Gastrocnemius medialis (tissue), 4 donors: Measurements from ENCODE around the gene MAGI1. TPM values are rescaled to one million over a fixed set of nuclear protein-coding genes. Genes with fewer than 3 reads are reported as not detected.

Source experiments
- ATAC-seq, 2 donors: fragments of 150-250 bp; one replicate each; pipeline ENCODE4 v1.9.1; 2016
- DNase-seq, 2 donors: peaks; one replicate each; pipeline ENCODE4 v3.0.0-alpha.2; 2019
- H3K27ac ChIP-seq, 4 donors: fragments of 200-600 bp; sonication (generic); 1 replicate in 1 of 4; 2 replicates in 3 of 4; pipeline ENCODE4 v1.5.1; 2016 to 2018; ENCODE audit warnings: mild to moderate bottlenecking in 2 of 4, moderate library complexity in 1 of 4
- H3K27me3 ChIP-seq, 3 donors: fragments of 200-600 bp; sonication (generic) in 2 of 3; 1 replicate in 1 of 3; 2 replicates in 2 of 3; pipeline versions ENCODE4 v1.5.1 to v1.6.0; 2016 to 2019; ENCODE audit warnings: mild to moderate bottlenecking in 1 of 3, moderate library complexity in 1 of 3
- H3K36me3 ChIP-seq, 2 donors: fragments of 200-600 bp; sonication (generic) in 1 of 2; one replicate each; pipeline ENCODE4 v1.5.1; 2017 to 2018
- H3K4me1 ChIP-seq, 2 donors: fragments of 200-600 bp; sonication (generic) in 1 of 2; one replicate each; pipeline ENCODE4 v1.5.1; 2016 to 2017; ENCODE audit warnings: mild to moderate bottlenecking in 2 of 2
- H3K4me3 ChIP-seq, 4 donors: fragments of 200-600 bp; sonication (generic) in 3 of 4; 1 replicate in 1 of 4; 2 replicates in 3 of 4; pipeline ENCODE4 v1.5.1; 2016 to 2019; ENCODE audit warnings: mild to moderate bottlenecking in 2 of 4
- H3K9me3 ChIP-seq, 3 donors: fragments of 200-600 bp; sonication (generic) in 2 of 3; 1 replicate in 1 of 3; 2 replicates in 2 of 3; pipeline ENCODE4 v1.5.1; 2016 to 2019
- POLR2A ChIP-seq, 2 donors: fragments of 450-650 bp; IDR thresholded peaks; one replicate each; pipeline ENCODE4 v1.6.1; 2017; ENCODE audit warnings: antibody characterized with exemption in 2 of 2, mild to moderate bottlenecking in 2 of 2, moderate library complexity in 2 of 2
- in situ Hi-C, 4 donors: fragments of 200-750 bp; cut with MboI; loops; one replicate each; pipeline versions ENCODE4 v1.15.0 to v1.8.0; 2017; ENCODE audit warnings: low sequenced_read_pairs in 4 of 4
- intact Hi-C: fragments of 100-400 bp; cut with DNase I; formaldehyde crosslinking; loops from one replicate; pipeline ENCODE4 v1.15.1; 2023; ENCODE audit warnings: low total_unique reads
- total RNA-seq, 4 donors: library from RNA; depleted of rRNA; stranded (reverse); fragments of >200 nt; gene quantifications; one replicate each; pipeline versions ENCODE4 v1.1.0 to v1.2.3, GENCODE V29; 2016
- TF ChIP-seq, protein P1 (sequence below), 5 experiments: fragments of 450-650 bp in 3 of 5; fragments of 200-600 bp in 2 of 5; sonication (generic) in 2 of 5; IDR thresholded peaks in 4 of 5; conservative IDR thresholded peaks in 1 of 5; 1 replicate in 4 of 5; 2 replicates in 1 of 5; pipeline ENCODE4 v1.5.1; 2016 to 2019; ENCODE audit warnings: antibody characterized with exemption in 5 of 5, mild to moderate bottlenecking in 3 of 5, moderate library complexity in 3 of 5

The MAGI1 gene
- total RNA-seq, 4 donors from 2014 or later: 2.6 to 7.5 (median 3.9) TPM

DNA sequence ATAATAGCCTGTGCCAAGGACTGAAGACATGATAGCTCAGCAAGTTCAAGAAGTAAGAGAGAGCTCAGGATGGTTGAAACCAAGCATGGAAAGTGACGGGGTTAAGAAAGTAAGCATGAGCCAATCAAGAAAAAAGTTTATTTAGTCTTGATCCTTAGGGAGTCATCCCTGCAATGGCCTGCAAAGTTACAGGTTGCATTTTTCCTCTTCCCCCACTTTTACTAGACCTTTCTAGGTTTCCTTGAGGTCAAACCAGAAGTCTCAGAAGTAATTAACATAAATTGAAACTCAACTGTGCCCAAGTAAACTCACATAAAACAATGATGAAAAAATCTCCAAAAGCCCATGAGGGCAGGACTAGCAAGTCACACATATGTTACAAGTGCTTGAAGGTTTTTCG, 250.9 kb downstream of the MAGI1 start:
- Histone ChIP-seq H3K27ac (no peak overlapping the region), H3K4me3 (no peak overlapping the region), H3K27me3 (no peaks in the 10 kb centered on the region), H3K36me3 (no peaks in the 10 kb centered on the region), H3K4me1 (peaks cover 0 to 4% of the 10 kb centered on the region in 2 donors), H3K9me3 (no peaks in the 10 kb centered on the region)
- in situ Hi-C loops: loop anchor here in 2 of 4 donors (10.0 kb wide), 2 partner anchors 347 to 357 kb away; no protein-coding TSS in a partner anchor
- intact Hi-C loops: loop anchor here (5.0 kb wide), 2 partner anchors 124 to 249 kb away; partner anchors contain the start of gene MAGI1
- ATAC-seq (no peak), DNase-seq (no peak)
- TF ChIP-seq, protein P1, sequence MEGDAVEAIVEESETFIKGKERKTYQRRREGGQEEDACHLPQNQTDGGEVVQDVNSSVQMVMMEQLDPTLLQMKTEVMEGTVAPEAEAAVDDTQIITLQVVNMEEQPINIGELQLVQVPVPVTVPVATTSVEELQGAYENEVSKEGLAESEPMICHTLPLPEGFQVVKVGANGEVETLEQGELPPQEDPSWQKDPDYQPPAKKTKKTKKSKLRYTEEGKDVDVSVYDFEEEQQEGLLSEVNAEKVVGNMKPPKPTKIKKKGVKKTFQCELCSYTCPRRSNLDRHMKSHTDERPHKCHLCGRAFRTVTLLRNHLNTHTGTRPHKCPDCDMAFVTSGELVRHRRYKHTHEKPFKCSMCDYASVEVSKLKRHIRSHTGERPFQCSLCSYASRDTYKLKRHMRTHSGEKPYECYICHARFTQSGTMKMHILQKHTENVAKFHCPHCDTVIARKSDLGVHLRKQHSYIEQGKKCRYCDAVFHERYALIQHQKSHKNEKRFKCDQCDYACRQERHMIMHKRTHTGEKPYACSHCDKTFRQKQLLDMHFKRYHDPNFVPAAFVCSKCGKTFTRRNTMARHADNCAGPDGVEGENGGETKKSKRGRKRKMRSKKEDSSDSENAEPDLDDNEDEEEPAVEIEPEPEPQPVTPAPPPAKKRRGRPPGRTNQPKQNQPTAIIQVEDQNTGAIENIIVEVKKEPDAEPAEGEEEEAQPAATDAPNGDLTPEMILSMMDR (IDR thresholded peaks at IDR 0.05 in 4 of 5, conservative IDR thresholded peaks at IDR 0.05 in 1 of 5): no peak
- TF ChIP-seq POLR2A (IDR thresholded peaks at IDR 0.05): no peak

DNA sequence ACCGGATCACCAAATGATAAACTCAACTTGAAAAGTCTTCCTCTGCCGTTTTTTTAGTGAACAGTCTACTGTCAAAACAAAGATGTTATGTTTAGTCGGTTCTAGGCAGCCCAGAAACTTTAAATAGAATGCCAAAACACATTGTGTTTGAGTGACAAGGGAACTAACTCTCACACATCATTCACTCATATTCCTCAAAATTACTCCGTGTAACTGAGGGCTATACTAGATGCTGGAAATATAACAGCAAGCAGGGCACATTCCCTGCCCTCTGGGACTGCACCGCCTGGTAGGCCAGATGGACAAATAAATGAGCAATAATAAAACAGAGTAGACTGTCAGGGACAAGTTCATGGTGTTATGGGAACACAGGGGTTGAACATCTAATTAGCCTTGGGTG, 251.4 kb downstream of the MAGI1 start:
- H3K27ac ChIP-seq: no peak overlapping the region
- no peak overlapping the region for H3K4me3 ChIP-seq
- H3K4me1 ChIP-seq: peaks cover 0 to 4% of the 10 kb centered on the region in 2 donors
- H3K9me3 ChIP-seq: no peaks in the 10 kb centered on the region
- ATAC-seq: no peak
- DNase-seq: no peak
- H3K36me3 ChIP-seq: no peaks in the 10 kb centered on the region
- TF ChIP-seq, protein P1 (IDR thresholded peaks at IDR 0.05 in 4 of 5, conservative IDR thresholded peaks at IDR 0.05 in 1 of 5): no peak
- no peak for TF ChIP-seq POLR2A (IDR thresholded peaks at IDR 0.05)
- in situ Hi-C loops (loop anchor here in 2 of 4 donors (10.0 kb wide), 2 partner anchors 347 to 357 kb away; no protein-coding TSS in a partner anchor), intact Hi-C loops (loop anchor here (5.0 kb wide), 2 partner anchors 125 to 250 kb away; partner anchors contain the start of gene MAGI1)
- H3K27me3 ChIP-seq: no peaks in the 10 kb centered on the region

DNA sequence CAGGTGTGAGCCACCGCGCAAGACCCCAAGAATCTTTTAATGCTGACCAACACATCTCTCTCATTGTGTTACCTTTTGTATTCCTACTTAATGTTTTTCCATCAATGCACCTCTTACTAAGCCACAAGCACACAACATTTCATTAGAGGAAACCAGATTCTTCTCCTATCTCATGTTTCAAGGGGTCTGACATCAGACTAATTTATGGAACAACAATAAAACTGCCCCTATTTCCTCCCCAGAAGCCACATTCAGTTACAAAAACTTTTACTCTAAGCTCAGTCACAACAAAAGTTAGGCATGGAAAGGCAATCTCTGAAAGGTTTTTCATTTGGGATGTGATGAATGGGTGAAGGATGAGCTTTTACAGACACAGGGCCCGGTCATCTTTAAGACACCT, 251.8 kb downstream of the MAGI1 start:
- TF ChIP-seq, protein P1 (IDR thresholded peaks at IDR 0.05 in 4 of 5, conservative IDR thresholded peaks at IDR 0.05 in 1 of 5): no peak
- TF ChIP-seq POLR2A (IDR thresholded peaks at IDR 0.05): no peak
- intact Hi-C loops: loop anchor here (5.0 kb wide), 2 partner anchors 125 to 250 kb away; partner anchors contain the start of gene MAGI1
- H3K4me1 ChIP-seq: peaks cover 0 to 4% of the 10 kb centered on the region in 2 donors
- H3K27me3 ChIP-seq: no peaks in the 10 kb centered on the region
- H3K36me3 ChIP-seq: no peaks in the 10 kb centered on the region
- DNase-seq: no peak
- H3K27ac ChIP-seq: no peak overlapping the region
- in situ Hi-C loops: loop anchor here in 2 of 4 donors (10.0 kb wide), 2 partner anchors 348 to 358 kb away; no protein-coding TSS in a partner anchor
- H3K9me3 ChIP-seq: no peaks in the 10 kb centered on the region
- no peak overlapping the region for H3K4me3 ChIP-seq
- ATAC-seq: no peak

DNA sequence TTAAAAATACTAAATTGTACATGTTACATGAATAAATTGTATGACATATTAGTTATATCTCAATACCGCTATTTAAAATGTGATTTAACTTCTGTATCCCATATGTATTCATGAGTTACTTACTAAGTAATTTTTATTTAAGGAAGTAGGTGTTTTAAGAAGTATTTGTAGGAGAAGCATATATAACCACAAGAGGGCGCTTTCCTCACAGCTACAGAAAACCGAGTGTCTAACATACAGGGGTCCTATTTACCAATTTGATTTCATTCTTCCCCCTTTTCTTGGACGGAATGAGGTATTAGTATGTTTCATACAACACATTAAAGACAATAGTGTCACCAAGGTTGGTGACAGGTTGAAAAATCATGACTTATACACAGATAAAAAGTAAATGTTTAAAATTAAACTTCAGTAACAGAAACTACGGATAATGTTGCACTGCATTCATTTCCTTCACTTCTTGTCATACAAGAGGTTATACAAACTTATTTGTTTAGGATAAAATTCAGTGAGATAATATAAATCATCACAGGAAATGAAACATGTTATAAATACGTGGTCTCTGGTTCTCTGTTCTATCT, 253.6 kb downstream of the MAGI1 start:
- Histone ChIP-seq H3K27ac (no peak overlapping the region), H3K9me3 (no peaks in the 10 kb centered on the region), H3K27me3 (no peaks in the 10 kb centered on the region), H3K36me3 (no peaks in the 10 kb centered on the region), H3K4me3 (no peak overlapping the region), H3K4me1 (peaks cover 0 to 4% of the 10 kb centered on the region in 2 donors)
- no peak for TF ChIP-seq POLR2A (IDR thresholded peaks at IDR 0.05)
- TF ChIP-seq, protein P1 (IDR thresholded peaks at IDR 0.05 in 4 of 5, conservative IDR thresholded peaks at IDR 0.05 in 1 of 5): peak; percentile 52 to 77 (median 59)
- intact Hi-C loops (loop anchor here (1.0 to 5.0 kb wide), 4 partner anchors 127 to 411 kb away; partner anchors contain the start of gene MAGI1), in situ Hi-C loops (loop anchor here in 2 of 4 donors (10.0 kb wide), 2 partner anchors 350 to 360 kb away; no protein-coding TSS in a partner anchor)
- ATAC-seq: no peak
- DNase-seq: no peak
